ENCODE results near the gene NKX6-2.

The NKX6-2 gene

DNA sequence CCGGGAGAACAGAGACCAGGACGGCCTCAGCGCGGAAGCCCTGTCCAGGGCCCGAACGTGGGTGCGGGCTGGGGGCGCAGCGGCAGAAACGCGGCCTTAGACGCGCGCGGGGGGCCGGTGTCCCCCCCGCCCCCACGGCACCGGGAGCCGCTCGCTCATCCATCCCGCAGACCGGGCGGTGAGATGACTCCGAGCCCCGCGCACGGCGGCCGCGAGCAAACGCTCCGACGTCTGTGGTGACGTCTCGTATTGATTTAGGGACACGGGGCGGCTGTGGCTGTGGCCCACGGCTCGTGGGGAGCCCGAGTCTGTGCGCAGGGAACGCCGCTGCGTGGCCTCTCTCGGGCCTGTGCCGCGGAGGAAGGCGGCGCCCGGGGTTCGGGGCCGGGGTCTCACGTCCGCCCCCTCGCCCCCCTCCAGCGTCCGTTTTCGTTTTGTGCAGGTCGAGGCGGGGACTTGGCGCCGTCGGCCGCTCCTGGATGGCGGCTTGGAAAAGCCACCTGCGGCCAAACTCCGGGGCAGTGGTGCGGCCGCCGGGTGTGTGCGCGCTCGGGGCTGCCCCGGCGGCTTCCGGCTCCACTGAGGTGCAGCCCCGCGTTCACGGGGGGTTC is 1.0 kb upstream of the NKX6-2 start:
- TF ChIP-seq, protein P1, sequence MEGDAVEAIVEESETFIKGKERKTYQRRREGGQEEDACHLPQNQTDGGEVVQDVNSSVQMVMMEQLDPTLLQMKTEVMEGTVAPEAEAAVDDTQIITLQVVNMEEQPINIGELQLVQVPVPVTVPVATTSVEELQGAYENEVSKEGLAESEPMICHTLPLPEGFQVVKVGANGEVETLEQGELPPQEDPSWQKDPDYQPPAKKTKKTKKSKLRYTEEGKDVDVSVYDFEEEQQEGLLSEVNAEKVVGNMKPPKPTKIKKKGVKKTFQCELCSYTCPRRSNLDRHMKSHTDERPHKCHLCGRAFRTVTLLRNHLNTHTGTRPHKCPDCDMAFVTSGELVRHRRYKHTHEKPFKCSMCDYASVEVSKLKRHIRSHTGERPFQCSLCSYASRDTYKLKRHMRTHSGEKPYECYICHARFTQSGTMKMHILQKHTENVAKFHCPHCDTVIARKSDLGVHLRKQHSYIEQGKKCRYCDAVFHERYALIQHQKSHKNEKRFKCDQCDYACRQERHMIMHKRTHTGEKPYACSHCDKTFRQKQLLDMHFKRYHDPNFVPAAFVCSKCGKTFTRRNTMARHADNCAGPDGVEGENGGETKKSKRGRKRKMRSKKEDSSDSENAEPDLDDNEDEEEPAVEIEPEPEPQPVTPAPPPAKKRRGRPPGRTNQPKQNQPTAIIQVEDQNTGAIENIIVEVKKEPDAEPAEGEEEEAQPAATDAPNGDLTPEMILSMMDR (conservative IDR thresholded peaks at IDR 0.05): no peak

DNA sequence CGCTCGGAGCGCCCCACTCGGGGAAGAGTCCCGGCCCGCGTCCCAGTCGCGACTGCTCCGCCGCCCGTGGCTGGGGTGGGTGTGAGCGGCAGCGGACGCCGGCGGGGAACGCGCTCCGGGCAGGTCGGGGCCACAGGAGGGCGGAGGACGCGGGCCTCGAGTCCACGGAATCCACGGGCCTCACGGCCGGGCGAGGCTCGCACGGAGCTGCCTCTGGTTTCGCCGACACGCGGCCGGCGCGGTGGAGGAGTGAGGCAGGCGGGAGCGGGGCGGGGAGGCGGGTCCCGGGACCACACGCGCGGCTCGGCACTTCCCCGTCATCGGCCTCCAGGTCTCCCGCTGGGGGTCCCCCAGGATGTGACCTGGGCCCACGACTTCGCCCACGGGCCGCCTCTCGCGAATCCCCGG is 533 bp upstream of the NKX6-2 start:
- TF ChIP-seq, protein P1 (conservative IDR thresholded peaks at IDR 0.05): no peak
- no peak for TF ChIP-seq ZFX (IDR thresholded peaks at IDR 0.05)

More for the DNA sequence above, 1.0 kb upstream of the NKX6-2 start:
- H3K27ac ChIP-seq: no peak overlapping the region

DNA sequence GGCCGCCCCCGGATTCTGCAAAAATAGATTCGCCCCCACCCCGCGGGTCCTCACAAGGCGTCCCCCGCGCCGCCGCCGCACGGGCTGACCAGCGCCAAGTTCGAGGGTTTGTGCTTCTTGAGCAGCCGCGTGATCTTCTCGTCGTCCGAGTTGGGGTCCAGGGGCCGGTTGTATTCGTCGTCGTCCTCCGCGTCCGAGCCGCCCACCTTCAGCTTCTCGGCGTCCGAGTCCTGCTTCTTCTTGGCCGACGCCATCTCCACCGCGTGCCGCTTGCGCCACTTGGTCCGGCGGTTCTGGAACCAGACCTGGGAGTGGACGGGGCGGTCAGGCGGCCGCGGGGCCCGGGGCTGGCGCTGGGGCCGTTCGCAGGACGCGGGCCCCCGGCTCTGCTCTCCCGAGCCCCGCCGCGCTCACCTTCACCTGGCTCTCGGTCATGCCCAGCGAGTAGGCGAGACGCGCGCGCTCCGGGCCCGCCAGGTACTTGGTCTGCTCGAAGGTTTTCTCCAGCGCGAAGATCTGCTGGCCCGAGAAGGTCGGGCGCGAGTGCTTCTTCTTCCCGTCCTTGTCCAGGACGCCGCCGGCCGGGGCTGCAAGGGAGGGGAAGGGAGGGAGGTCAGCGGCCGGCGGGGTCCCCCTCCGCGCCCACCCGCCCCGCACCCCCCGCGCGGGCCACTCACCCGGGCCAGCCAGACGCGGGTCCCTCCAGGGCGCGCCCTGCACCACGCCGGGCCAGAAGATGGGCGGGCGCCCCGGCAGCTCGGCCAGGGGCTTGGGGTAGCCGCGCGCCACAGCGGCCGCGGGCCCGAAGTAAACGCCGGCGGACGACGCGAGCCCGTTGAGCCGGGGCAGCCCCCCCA is 853 bp downstream of the NKX6-2 start:
- no peak overlapping the region for H3K27ac ChIP-seq
- no peak for TF ChIP-seq ZFX (IDR thresholded peaks at IDR 0.05)
- TF ChIP-seq, protein P1 (conservative IDR thresholded peaks at IDR 0.05): no peak

More for the DNA sequence above, 533 bp upstream of the NKX6-2 start:
- H3K27ac ChIP-seq: no peak overlapping the region

DNA sequence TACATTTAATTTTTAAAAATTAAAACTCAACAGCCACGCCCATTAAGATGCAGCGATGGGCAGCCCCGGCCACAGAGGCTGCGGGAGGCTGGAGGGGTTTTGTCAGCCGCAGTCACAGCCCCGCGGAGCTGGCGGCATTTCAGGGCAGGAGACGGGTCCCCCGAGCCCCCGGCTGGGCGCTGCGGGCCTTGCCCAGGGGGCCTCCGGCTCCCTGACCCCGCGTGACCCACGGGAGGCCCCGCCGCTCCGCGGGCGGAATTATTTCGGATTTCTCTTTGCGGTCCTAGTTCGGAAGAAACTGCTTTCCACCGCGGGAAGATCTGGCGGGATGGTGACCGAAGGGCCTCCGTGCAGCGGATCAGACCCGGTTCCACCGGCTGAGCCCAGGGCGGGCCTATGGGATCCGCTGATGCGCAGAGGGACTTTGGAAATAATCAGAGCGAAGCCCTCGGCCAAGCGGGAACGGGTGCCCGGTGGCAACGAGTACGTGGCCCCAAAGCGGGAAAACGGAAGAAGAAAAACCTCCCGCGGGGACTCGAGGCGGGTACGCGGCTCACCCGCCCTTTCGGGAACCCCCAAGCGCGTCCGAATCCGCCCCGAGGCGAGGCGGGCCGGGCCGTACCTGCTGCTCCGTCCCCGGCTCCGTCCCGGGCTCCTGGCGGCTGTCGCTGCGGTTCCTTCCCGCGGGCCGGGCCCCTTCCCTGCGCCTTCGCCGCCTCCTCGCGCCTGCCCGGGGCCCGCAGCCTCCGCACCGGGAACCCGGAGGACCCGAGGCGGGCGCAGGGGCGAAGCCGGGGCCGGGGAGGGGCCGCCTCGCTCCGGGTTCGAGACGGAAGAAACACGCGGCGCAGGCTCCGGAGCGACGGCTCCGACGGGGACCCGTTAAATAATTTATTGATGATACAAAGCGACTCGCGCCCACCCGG is 1.7 kb downstream of the NKX6-2 start:
- TF ChIP-seq, protein P1 (conservative IDR thresholded peaks at IDR 0.05): no peak
- no peak for TF ChIP-seq ZFX (IDR thresholded peaks at IDR 0.05)
- no peak overlapping the region for H3K27ac ChIP-seq

DNA sequence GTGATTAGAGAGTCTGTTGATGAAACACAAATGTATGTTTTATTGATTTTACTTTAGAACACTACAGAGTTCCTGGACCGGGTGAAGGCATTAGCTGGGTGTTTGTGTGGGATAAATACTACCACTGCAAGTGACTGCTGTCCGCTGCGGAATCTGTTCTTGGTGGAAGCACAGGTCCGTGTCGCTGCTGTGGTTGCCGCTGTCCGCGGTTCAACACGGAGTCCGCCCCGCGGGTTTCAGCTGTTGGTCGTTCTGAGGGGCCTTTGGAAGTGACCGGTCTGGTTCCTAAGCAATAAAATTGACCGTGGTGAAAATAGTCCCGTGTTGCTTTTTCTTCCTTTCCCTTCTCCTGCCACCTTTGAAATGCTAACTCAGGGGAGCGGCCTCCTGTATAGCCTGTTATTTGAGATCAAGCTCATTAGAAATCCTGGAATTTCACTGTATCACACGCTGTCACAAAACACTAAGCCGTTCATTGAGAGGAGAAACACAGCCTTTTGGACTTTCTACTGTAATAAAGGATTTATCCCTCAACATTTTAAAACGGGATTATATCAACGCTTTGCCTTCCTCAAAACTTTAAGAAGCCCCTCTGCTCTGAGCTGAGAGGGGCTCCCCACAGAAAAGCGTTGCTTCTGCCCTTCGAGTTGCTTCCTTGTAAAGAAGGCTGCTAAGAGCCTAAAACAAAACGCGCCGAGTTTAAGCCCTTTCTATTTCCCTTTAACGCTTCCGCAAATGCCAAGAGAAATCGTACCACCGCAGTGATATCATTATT is 2.6 kb downstream of the NKX6-2 start:
- TF ChIP-seq, protein P1 (conservative IDR thresholded peaks at IDR 0.05): no peak
- TF ChIP-seq ZFX (IDR thresholded peaks at IDR 0.05): no peak
- no peak overlapping the region for H3K27ac ChIP-seq

DNA sequence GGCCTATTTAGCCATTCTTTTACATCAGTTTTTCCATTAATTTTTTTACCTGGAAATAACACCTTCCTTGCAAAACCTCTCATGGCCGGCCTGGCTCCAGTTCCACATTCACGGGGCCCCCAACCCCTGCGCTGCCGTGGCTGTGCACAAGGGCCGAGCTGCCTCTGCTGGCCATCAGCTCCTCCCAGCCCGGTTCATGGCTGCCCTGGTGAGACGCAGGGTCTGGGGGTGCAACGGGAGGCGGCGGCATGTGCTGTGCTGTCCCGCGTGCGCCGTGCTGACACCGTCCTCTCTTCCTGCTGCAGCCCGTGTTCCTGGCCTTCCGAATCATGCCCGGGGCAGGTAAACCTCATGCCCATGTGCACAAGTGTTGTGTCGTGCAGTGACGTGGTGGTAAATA is 4.4 kb downstream of the NKX6-2 start:
- TF ChIP-seq, protein P1 (conservative IDR thresholded peaks at IDR 0.05): no peak
- no peak for TF ChIP-seq ZFX (IDR thresholded peaks at IDR 0.05)
- no peak overlapping the region for H3K27ac ChIP-seq

Data from C4-2B (cell line).